Gastroesophageal sphincter (tissue), 4 donors: ENCODE measurements around the gene TCF4. TPM values are rescaled to one million over a fixed set of nuclear protein-coding genes. Genes with fewer than 3 reads are reported as not detected.

Experiments used
- ATAC-seq: fragments of 150-250 bp; one replicate; pipeline ENCODE4 v1.9.1; 2016; ENCODE audit warnings: mild to moderate bottlenecking, moderate library complexity
- H3K27ac ChIP-seq, 4 donors: fragments of 200-600 bp; sonication (generic) in 3 of 4; 1 replicate in 3 of 4; 2 replicates in 1 of 4; pipeline ENCODE4 v1.5.1; 2016 to 2019
- H3K27me3 ChIP-seq: fragments of 200-600 bp; sonication (generic); one replicate; pipeline ENCODE4 v1.5.1; 2019
- H3K36me3 ChIP-seq, 2 donors: fragments of 200-600 bp; sonication (generic); one replicate each; pipeline ENCODE4 v1.5.1; 2019; ENCODE audit warnings: control low read depth in 1 of 2
- H3K4me1 ChIP-seq, 3 donors: fragments of 200-600 bp; sonication (generic); 1 replicate in 2 of 3; 2 replicates in 1 of 3; pipeline ENCODE4 v1.5.1; 2016 to 2019; ENCODE audit warnings: control low read depth in 2 of 3
- H3K4me3 ChIP-seq, 2 donors: fragments of 200-600 bp; sonication (generic); one replicate each; pipeline ENCODE4 v1.5.1; 2019; ENCODE audit warnings: mild to moderate bottlenecking in 1 of 2, moderate library complexity in 1 of 2
- H3K9me3 ChIP-seq, 3 donors: fragments of 200-600 bp; sonication (generic); one replicate each; pipeline ENCODE4 v1.5.1; 2017 to 2019; ENCODE audit warnings: control low read depth in 2 of 3
- CTCF ChIP-seq, 4 experiments: fragments of 200-600 bp in 2 of 4; fragments of 450-650 bp in 2 of 4; sonication (generic) in 1 of 4; IDR thresholded peaks; one replicate each; pipeline ENCODE4 v1.5.1; 2017 to 2019; ENCODE audit warnings: antibody characterized with exemption in 4 of 4, mild to moderate bottlenecking in 2 of 4, moderate library complexity in 2 of 4
- EP300 ChIP-seq: sonication (generic); formaldehyde crosslinking; IDR thresholded peaks from one replicate; pipeline ENCODE4 v1.6.1; 2017; ENCODE audit warnings: antibody characterized with exemption, mild to moderate bottlenecking
- POLR2A ChIP-seq, 2 donors: fragments of 450-650 bp; IDR thresholded peaks; one replicate each; pipeline ENCODE4 v1.6.1; 2017; ENCODE audit warnings: antibody characterized with exemption in 2 of 2, mild to moderate bottlenecking in 2 of 2, moderate library complexity in 1 of 2
- POLR2AphosphoS5 ChIP-seq: sonication (generic); formaldehyde crosslinking; IDR thresholded peaks from one replicate; pipeline ENCODE4 v1.6.1; 2017; ENCODE audit warnings: antibody characterized with exemption
- WGBS, 2 donors: methylation state at CpG; one replicate each; pipeline ENCODE4 v1.1.5; 2018; ENCODE audit warnings: low coverage in 1 of 2; 5-methylcytosine and 5-hydroxymethylcytosine counted together
- total RNA-seq, 4 donors: library from RNA; depleted of rRNA; stranded (reverse); fragments of >200 nt; gene quantifications; one replicate each; pipeline ENCODE4 v1.1.0, GENCODE V29; 2016

The TCF4 gene
- total RNA-seq, 4 donors from 2014 or later: 64.1 to 87.6 (median 76.2) TPM

DNA sequence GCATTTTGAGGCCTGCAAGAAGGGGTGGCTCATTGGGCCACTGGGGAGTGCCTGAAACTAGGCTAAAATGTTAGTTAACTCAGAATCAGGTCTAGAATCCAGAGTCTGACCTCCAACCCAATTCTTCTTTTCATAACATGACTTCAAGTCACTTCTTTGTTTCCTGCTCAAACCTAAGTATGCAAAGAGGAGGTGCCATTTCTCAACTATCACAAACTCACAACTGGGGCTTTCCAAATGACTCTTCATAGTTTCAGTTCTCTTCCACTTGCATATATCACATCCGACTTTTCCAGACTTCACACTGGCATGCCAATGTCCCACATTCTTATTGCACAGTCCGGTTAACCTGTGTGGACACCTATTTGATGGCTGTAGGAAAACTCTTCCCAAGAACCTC, 211.6 kb downstream of the TCF4 start:
- no peaks in the 10 kb centered on the region for H3K36me3 ChIP-seq
- no peak for ATAC-seq
- H3K27me3 ChIP-seq: no peaks in the 10 kb centered on the region
- H3K4me3 ChIP-seq: no peak overlapping the region
- H3K4me1 ChIP-seq: no peaks in the 10 kb centered on the region
- H3K9me3 ChIP-seq: peaks cover 0 to 12% (median 0%) of the 10 kb centered on the region in 3 donors
- TF ChIP-seq CTCF (IDR thresholded peaks at IDR 0.05) (no peak), POLR2AphosphoS5 (no peak), POLR2A (IDR thresholded peaks at IDR 0.05) (no peak), EP300 (no peak)
- 82% methylated on average over 2 of the region's 2 CpGs; no CpG with 5 or more reads in 1 of the 2 donors for WGBS, 2 donors
- H3K27ac ChIP-seq: no peak overlapping the region

DNA sequence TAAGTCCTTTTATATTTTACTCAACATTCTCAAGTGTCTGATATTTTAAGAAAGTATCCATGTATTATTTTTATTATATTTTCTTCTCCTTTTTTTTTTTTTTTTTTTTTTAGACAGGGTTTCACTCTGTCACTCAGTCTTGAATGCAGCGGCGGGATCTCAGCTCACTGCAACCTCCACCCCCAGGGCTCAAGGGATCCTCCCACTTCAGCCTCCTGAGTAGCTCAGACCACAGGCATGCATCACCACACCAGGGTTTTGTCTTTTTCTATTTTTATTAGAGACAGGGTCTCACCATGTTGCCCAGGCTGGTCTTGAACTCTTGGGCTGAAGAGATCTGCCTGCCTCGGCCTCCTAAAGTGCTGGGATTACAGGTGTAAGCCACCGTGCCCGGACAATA, 212.1 kb downstream of the TCF4 start:
- H3K4me3 ChIP-seq: no peak overlapping the region
- WGBS, 2 donors: 80 to 93% methylated on average over 1 to 4 of the region's 5 CpGs

DNA sequence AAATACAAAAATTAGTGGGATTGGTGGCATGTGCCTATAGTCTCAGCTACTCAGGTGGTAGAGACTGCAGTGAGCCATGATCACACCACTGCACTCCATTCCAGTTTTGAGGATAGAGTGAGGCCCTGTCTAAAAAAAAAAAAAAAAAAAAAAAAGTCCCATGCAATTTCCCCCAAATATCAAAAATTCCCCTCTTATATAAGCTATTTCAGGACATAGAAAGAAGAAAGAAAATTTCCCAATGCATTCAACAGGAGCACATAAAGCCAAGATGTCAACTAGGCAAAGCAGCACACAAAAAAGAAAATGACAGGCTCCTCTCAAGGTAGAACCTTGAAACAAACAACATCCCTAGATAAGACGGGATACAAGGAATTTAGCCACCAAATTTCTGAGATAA, 213.3 kb downstream of the TCF4 start:
- H3K4me3 ChIP-seq: no peak overlapping the region
- peaks cover 0 to 12% (median 0%) of the 10 kb centered on the region in 3 donors for H3K9me3 ChIP-seq
- 83% methylated on average over 1 of the region's 1 CpG; no CpG with 5 or more reads in 1 of the 2 donors for WGBS, 2 donors
- no peaks in the 10 kb centered on the region for H3K4me1 ChIP-seq
- no peak overlapping the region for H3K27ac ChIP-seq
- TF ChIP-seq POLR2A (IDR thresholded peaks at IDR 0.05) (no peak), CTCF (IDR thresholded peaks at IDR 0.05) (no peak), POLR2AphosphoS5 (no peak), EP300 (no peak)
- no peaks in the 10 kb centered on the region for H3K27me3 ChIP-seq
- H3K36me3 ChIP-seq: no peaks in the 10 kb centered on the region
- no peak for ATAC-seq

More for the DNA sequence above, 212.1 kb downstream of the TCF4 start:
- no peaks in the 10 kb centered on the region for H3K36me3 ChIP-seq
- H3K9me3 ChIP-seq: peaks cover 0 to 12% (median 0%) of the 10 kb centered on the region in 3 donors
- H3K27me3 ChIP-seq: no peaks in the 10 kb centered on the region
- no peak overlapping the region for H3K27ac ChIP-seq
- no peaks in the 10 kb centered on the region for H3K4me1 ChIP-seq
- TF ChIP-seq CTCF (IDR thresholded peaks at IDR 0.05): no peak
- no peak for TF ChIP-seq POLR2AphosphoS5
- no peak for TF ChIP-seq POLR2A (IDR thresholded peaks at IDR 0.05)
- no peak for TF ChIP-seq EP300
- no peak for ATAC-seq

DNA sequence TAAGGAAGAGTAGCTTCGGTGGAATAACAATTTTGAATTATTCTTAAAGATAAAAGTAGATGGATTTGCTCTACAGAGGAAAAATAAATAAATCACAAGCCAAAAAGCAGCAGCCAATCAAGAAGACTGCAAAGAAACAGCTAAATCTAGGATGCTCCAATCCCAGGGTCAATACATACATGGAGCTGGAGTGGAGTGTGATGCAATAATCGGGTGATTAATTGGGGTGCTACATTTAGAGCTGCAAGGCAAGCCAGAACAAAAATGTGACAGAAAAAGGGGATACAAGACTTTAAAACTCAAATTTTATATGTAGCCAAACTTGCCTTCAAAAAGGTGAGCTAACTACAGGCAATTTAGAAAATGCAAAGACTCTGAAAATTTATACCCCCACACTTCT, 215.8 kb downstream of the TCF4 start:
- no peaks in the 10 kb centered on the region for H3K36me3 ChIP-seq
- 68 to 100% methylated on average over 1 to 2 of the region's 2 CpGs for WGBS, 2 donors
- TF ChIP-seq POLR2AphosphoS5: no peak
- TF ChIP-seq CTCF (IDR thresholded peaks at IDR 0.05): no peak
- TF ChIP-seq POLR2A (IDR thresholded peaks at IDR 0.05): no peak
- TF ChIP-seq EP300: no peak
- no peaks in the 10 kb centered on the region for H3K27me3 ChIP-seq
- no peak for ATAC-seq
- no peak overlapping the region for H3K4me3 ChIP-seq
- H3K9me3 ChIP-seq: peaks cover 0 to 12% (median 0%) of the 10 kb centered on the region in 3 donors
- no peak overlapping the region for H3K27ac ChIP-seq
- H3K4me1 ChIP-seq: no peaks in the 10 kb centered on the region

GRCh38 chr18:55370936-55371335, 217.1 kb downstream of the TCF4 start:
- Histone ChIP-seq H3K4me1 (no peaks in the 10 kb centered on the region), H3K36me3 (no peaks in the 10 kb centered on the region), H3K9me3 (peaks cover 0 to 12% (median 0%) of the 10 kb centered on the region in 3 donors), H3K27me3 (no peaks in the 10 kb centered on the region), H3K27ac (no peak overlapping the region), H3K4me3 (no peak overlapping the region)
- ATAC-seq: no peak
- TF ChIP-seq EP300: no peak
